NT2/D1 (cell line): ENCODE data around the gene AFF3.

Experiments
- SUZ12 ChIP-seq: IDR thresholded peaks from 2 replicates; pipeline ENCODE4 v1.6.1; 2011; ENCODE audit not compliant: insufficient read length, insufficient read depth; ENCODE audit errors: extremely low read depth
- YY1 ChIP-seq: IDR thresholded peaks from 2 replicates; pipeline ENCODE4 v1.6.1; 2011; ENCODE audit not compliant: insufficient read length, insufficient read depth
- ZNF274 ChIP-seq: IDR thresholded peaks from 2 replicates; pipeline ENCODE4 v1.6.1; 2011; ENCODE audit warnings: mild to moderate bottlenecking, low read depth, low read length

DNA sequence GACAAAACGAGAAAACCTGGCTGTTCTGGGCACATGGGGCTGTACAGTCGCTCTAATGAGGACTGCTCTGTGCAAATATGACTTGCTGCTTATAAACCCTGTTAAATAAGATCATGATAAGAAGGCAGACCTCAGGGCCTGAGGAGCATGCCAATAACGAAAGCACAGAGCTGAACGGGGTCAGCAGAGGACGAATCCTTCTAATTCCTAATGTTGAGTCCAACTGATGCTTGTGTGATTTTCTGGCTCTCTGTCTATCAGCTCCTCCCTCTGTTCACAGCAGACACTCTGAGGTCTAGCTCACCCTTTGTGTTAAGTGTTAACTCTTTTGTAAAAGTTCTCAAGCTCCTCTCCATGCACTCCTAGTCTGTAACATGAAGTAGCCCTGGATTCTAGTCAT is 485.4 kb downstream of the AFF3 start:
- TF ChIP-seq ZNF274 (no peak), SUZ12 (no peak), YY1 (no peak)
